Measurements from ENCODE around the gene LEP. TPM values are rescaled to one million over a fixed set of nuclear protein-coding genes. Genes with fewer than 3 reads are reported as not detected.

Gene LEP
- not detected in 2 replicates for polyA plus RNA-seq (2012; rRNA removed)
- polyA plus RNA-seq (2012; cell fraction: cytosol; rRNA removed) = not detected in 2 replicates
- polyA plus RNA-seq (2012; cell fraction: nucleus; rRNA removed) = not detected in 2 replicates

GRCh38 chr7:128240696-128241386, at the start of gene LEP:
LEP (plus strand) TSS chr7:128241278; CDS start chr7:128252019, 10,741 bp downstream.
- CTCF ChIA-PET = interaction anchor here (0.8 kb wide), 1 partner anchor 31 kb away, joined by 3 read pairs; no protein-coding TSS in a partner anchor
- POLR2A ChIA-PET = no interaction called here
- Histone ChIP-seq H3F3A (replicated peaks; ENCODE audit: insufficient read depth) (no peaks in the 10 kb centered on the region), H3K9me3 (no peaks in the 10 kb centered on the region), H3K9me2 (no peaks in the 10 kb centered on the region), H3K4me2 (no peak within 1 kb of the TSS), H3K27me3 (ENCODE audit: insufficient read depth) (no peaks in the 10 kb centered on the region), H3K4me1 (ENCODE audit: control insufficient read depth in 1 of 2, insufficient read depth in 2 of 2, low read depth in 1 of 2, low read length in 1 of 2) (no peaks in the 10 kb centered on the region), H3K27ac (ENCODE audit: low read depth in 2 of 2, low read length in 1 of 2) (no peak within 1 kb of the TSS), H3K79me2 (ENCODE audit: insufficient read depth) (no peaks in the 10 kb centered on the region), H3K4me3 (ENCODE audit: low read depth in 2 of 2, low read length in 1 of 2) (no peak within 1 kb of the TSS), H3K36me3 (replicated peaks in 1 of 2; ENCODE audit: control insufficient read depth in 1 of 2, insufficient read depth in 2 of 2, low read length in 1 of 2) (no peaks in the 10 kb centered on the region), H3K9ac (no peak within 1 kb of the TSS), H4K20me1 (ENCODE audit: insufficient read depth) (no peaks in the 10 kb centered on the region), H2AFZ (ENCODE audit: low read depth) (no peak within 1 kb of the TSS)
- 93% methylated on average over 26 of the region's 67 CpGs for WGBS (ENCODE audit: low lambda C conversion rate)
- no peak for TF ChIP-seq SMC3 (IDR thresholded peaks at IDR 0.05; ENCODE audit: low read depth, low read length)
- no peak for TF ChIP-seq RAD21 (IDR thresholded peaks at IDR 0.05; ENCODE audit: low read length)
- no peak for TF ChIP-seq FOSL2 (IDR thresholded peaks at IDR 0.05; ENCODE audit: borderline replicate concordance, low read depth)
- no peak for TF ChIP-seq GABPA (IDR thresholded peaks at IDR 0.05; ENCODE audit: low read depth)
- TF ChIP-seq JUND (IDR thresholded peaks at IDR 0.05) = no peak
- TF ChIP-seq EP300 (IDR thresholded peaks at IDR 0.05; ENCODE audit: borderline replicate concordance in 1 of 2, low read depth in 1 of 2, low read length in 1 of 2) = no peak
- no peak for TF ChIP-seq FOXJ3 (CRISPR knock-in tag; IDR thresholded peaks at IDR 0.05)
- TF ChIP-seq RCOR1 (IDR thresholded peaks at IDR 0.05; ENCODE audit: low read length) = no peak
- TF ChIP-seq ZBTB33 (IDR thresholded peaks at IDR 0.05; ENCODE audit: borderline replicate concordance, low read depth) = no peak
- no peak for DNase-seq

GRCh38 chr7:128192497-128193142, 48.5 kb upstream of the LEP start:
- ChIA-PET CTCF (interaction anchor here (1.0 to 4.1 kb wide), 5 partner anchors 17 to 484 kb away, joined by 3 to 55 read pairs (median 3); no protein-coding TSS in a partner anchor), POLR2A (no interaction called here)
- WGBS (ENCODE audit: low lambda C conversion rate) = 67% methylated on average over 19 of the region's 19 CpGs
- Histone ChIP-seq H3K79me2 (ENCODE audit: insufficient read depth) (no peaks in the 10 kb centered on the region), H3K9ac (no peak overlapping the region), H3K27ac (ENCODE audit: low read depth in 2 of 2, low read length in 1 of 2) (no peak overlapping the region), H3K36me3 (replicated peaks in 1 of 2; ENCODE audit: control insufficient read depth in 1 of 2, insufficient read depth in 2 of 2, low read length in 1 of 2) (no peaks in the 10 kb centered on the region), H3K4me2 (no peak overlapping the region), H3F3A (replicated peaks; ENCODE audit: insufficient read depth) (peaks cover 7% of the 10 kb centered on the region), H3K9me3 (peaks cover 18% of the 10 kb centered on the region; the same call in 1 of the 2 replicates), H3K4me1 (ENCODE audit: control insufficient read depth in 1 of 2, insufficient read depth in 2 of 2, low read depth in 1 of 2, low read length in 1 of 2) (no peaks in the 10 kb centered on the region), H4K20me1 (ENCODE audit: insufficient read depth) (no peaks in the 10 kb centered on the region), H3K27me3 (ENCODE audit: insufficient read depth) (no peaks in the 10 kb centered on the region), H3K9me2 (no peaks in the 10 kb centered on the region), H3K4me3 (ENCODE audit: low read depth in 2 of 2, low read length in 1 of 2) (no peak overlapping the region), H2AFZ (ENCODE audit: low read depth) (no peak overlapping the region)
- DNase-seq = no peak
- no peak for TF ChIP-seq FOXM1 (IDR thresholded peaks at IDR 0.05; ENCODE audit: low read depth)
- TF ChIP-seq RXRA (IDR thresholded peaks at IDR 0.05; ENCODE audit: borderline replicate concordance, low read depth) = no peak
- TF ChIP-seq TAF1 (IDR thresholded peaks at IDR 0.05; ENCODE audit: borderline replicate concordance, low read depth, low read length) = no peak
- no peak for TF ChIP-seq FOXJ3 (CRISPR knock-in tag; IDR thresholded peaks at IDR 0.05)
- TF ChIP-seq USF1 (IDR thresholded peaks at IDR 0.05; ENCODE audit: borderline replicate concordance, low read depth) = no peak
- no peak for TF ChIP-seq CTCF (IDR thresholded peaks at IDR 0.05)
- TF ChIP-seq MAX (IDR thresholded peaks at IDR 0.05; ENCODE audit: low read depth) = no peak
- no peak for TF ChIP-seq RCOR1 (IDR thresholded peaks at IDR 0.05; ENCODE audit: low read length)
- TF ChIP-seq FOSL2 (IDR thresholded peaks at IDR 0.05; ENCODE audit: borderline replicate concordance, low read depth) = no peak

All from SK-N-SH (cell line).